Neuronal stem cell (in vitro differentiated cells): ENCODE data around the gene CINP. TPM values are rescaled to one million over a fixed set of nuclear protein-coding genes. Genes with fewer than 3 reads are reported as not detected.

Source experiments
- DNase-seq: peaks from one replicate; pipeline ENCODE4 v3.0.0-alpha.2; 2013; ENCODE audit warnings: low spot score
- H2AFZ ChIP-seq: one replicate; pipeline ENCODE4 v1.6.1; 2013; ENCODE audit warnings: mild to moderate bottlenecking, low read length, inconsistent platforms
- H2AK5ac ChIP-seq: 2 replicates; pipeline ENCODE4 v1.6.1; 2013; ENCODE audit warnings: low read depth, mild to moderate bottlenecking, inconsistent platforms, low read length, moderate library complexity, mixed read lengths
- H2BK120ac ChIP-seq: 2 replicates; pipeline ENCODE4 v1.6.1; 2013; ENCODE audit warnings: low read depth, mild to moderate bottlenecking, inconsistent platforms, low read length, moderate library complexity, mixed read lengths
- H2BK12ac ChIP-seq: one replicate; pipeline ENCODE4 v1.6.1; 2013; ENCODE audit warnings: low read length, inconsistent platforms
- H2BK15ac ChIP-seq: 2 replicates; pipeline ENCODE4 v1.6.1; 2013; ENCODE audit warnings: mild to moderate bottlenecking, low read length, inconsistent platforms, mixed read lengths
- H2BK5ac ChIP-seq: one replicate; pipeline ENCODE4 v1.6.1; 2013; ENCODE audit warnings: inconsistent platforms, mild to moderate bottlenecking, low read length, moderate library complexity
- H3K14ac ChIP-seq: one replicate; pipeline ENCODE4 v1.6.1; 2013; ENCODE audit warnings: low read length, inconsistent platforms
- H3K18ac ChIP-seq: 2 replicates; pipeline ENCODE4 v1.6.1; 2013; ENCODE audit warnings: low read length, inconsistent platforms
- H3K23ac ChIP-seq: 2 replicates; pipeline ENCODE4 v1.6.1; 2013; ENCODE audit warnings: low read depth, mild to moderate bottlenecking, mixed read lengths, low read length, inconsistent platforms; ENCODE audit not compliant: poor library complexity
- H3K27ac ChIP-seq: replicated peaks from 3 replicates; pipeline ENCODE4 v1.5.1; 2013; ENCODE audit warnings: low read length, inconsistent platforms
- H3K27me3 ChIP-seq, 3 experiments: 2 replicates each; pipeline ENCODE4 v1.6.1; 2013; ENCODE audit warnings: low read length in 3 of 3, mild to moderate bottlenecking in 2 of 3, inconsistent platforms in 1 of 3, low read depth in 1 of 3, mixed read lengths in 1 of 3, moderate library complexity in 1 of 3; ENCODE audit not compliant: control insufficient read depth in 3 of 3, insufficient read depth in 3 of 3
- H3K36me3 ChIP-seq, 2 donors: replicated peaks in 1 of 2; 2 replicates each; pipeline ENCODE4 v1.6.1; 2013; ENCODE audit warnings: low read length in 2 of 2; ENCODE audit not compliant: control insufficient read depth in 2 of 2, insufficient read depth in 2 of 2
- H3K4ac ChIP-seq: 2 replicates; pipeline ENCODE4 v1.6.1; 2013; ENCODE audit warnings: inconsistent platforms, mild to moderate bottlenecking, low read length, moderate library complexity
- H3K4me1 ChIP-seq, 2 donors: 1 replicate in 1 of 2; 2 replicates in 1 of 2; pipeline ENCODE4 v1.6.1; 2013; ENCODE audit warnings: low read length in 2 of 2, low read depth in 1 of 2; ENCODE audit not compliant: control insufficient read depth in 2 of 2, insufficient read depth in 1 of 2
- H3K4me2 ChIP-seq: one replicate; pipeline ENCODE4 v1.6.1; 2013; ENCODE audit warnings: mild to moderate bottlenecking, low read length, inconsistent platforms; ENCODE audit not compliant: insufficient read depth, poor library complexity, severe bottlenecking
- H3K4me3 ChIP-seq, 2 donors: 2 replicates each; pipeline ENCODE4 v1.5.1; 2013; ENCODE audit warnings: low read length in 2 of 2, mild to moderate bottlenecking in 2 of 2, inconsistent platforms in 1 of 2, moderate library complexity in 1 of 2
- H3K79me1 ChIP-seq: one replicate; pipeline ENCODE4 v1.6.1; 2013; ENCODE audit warnings: low read depth, mild to moderate bottlenecking, inconsistent platforms, low read length, moderate library complexity
- H3K9ac ChIP-seq: one replicate; pipeline ENCODE4 v1.6.1; 2013; ENCODE audit warnings: mild to moderate bottlenecking, low read depth, low read length, inconsistent platforms; ENCODE audit not compliant: poor library complexity
- H3K9me3 ChIP-seq, 2 donors: replicated peaks in 1 of 2; 2 replicates each; pipeline versions ENCODE3 to v1.6.1; 2013; ENCODE audit warnings: low read length in 2 of 2, mild to moderate bottlenecking in 2 of 2, inconsistent platforms in 1 of 2, low read depth in 1 of 2, mixed read lengths in 1 of 2, moderate library complexity in 1 of 2; ENCODE audit not compliant: control insufficient read depth in 2 of 2, insufficient read depth in 1 of 2
- H4K8ac ChIP-seq: one replicate; pipeline ENCODE4 v1.6.1; 2013; ENCODE audit warnings: low read depth, mild to moderate bottlenecking, inconsistent platforms, low read length, moderate library complexity
- H4K91ac ChIP-seq: one replicate; pipeline ENCODE4 v1.6.1; 2013; ENCODE audit warnings: low read length, low read depth, mild to moderate bottlenecking, inconsistent platforms; ENCODE audit not compliant: poor library complexity
- WGBS, 2 donors: extraction: QIAGEN DNeasy Blood & Tissue Kit; methylation state at CpG; one replicate each; pipeline ENCODE4 v1.1.7; 2013; ENCODE audit warnings: missing lambda C conversion rate in 2 of 2, mixed read lengths in 1 of 2; ENCODE audit not compliant: insufficient read length in 2 of 2, insufficient replicate concordance in 1 of 2; ENCODE audit errors: extremely low coverage in 2 of 2; 5-methylcytosine and 5-hydroxymethylcytosine counted together
- polyA plus RNA-seq, 2 experiments: library from polyadenylated mRNA; stranded (reverse); fragments of 200-250 nt; gene quantifications; one replicate each; pipeline ENCODE4 v1.2.3, GENCODE V29; 2013

The CINP gene
- 28.4 TPM for polyA plus RNA-seq (2013, experiment 1 of 2)
- polyA plus RNA-seq (2013, experiment 2 of 2): 26.9 TPM

DNA sequence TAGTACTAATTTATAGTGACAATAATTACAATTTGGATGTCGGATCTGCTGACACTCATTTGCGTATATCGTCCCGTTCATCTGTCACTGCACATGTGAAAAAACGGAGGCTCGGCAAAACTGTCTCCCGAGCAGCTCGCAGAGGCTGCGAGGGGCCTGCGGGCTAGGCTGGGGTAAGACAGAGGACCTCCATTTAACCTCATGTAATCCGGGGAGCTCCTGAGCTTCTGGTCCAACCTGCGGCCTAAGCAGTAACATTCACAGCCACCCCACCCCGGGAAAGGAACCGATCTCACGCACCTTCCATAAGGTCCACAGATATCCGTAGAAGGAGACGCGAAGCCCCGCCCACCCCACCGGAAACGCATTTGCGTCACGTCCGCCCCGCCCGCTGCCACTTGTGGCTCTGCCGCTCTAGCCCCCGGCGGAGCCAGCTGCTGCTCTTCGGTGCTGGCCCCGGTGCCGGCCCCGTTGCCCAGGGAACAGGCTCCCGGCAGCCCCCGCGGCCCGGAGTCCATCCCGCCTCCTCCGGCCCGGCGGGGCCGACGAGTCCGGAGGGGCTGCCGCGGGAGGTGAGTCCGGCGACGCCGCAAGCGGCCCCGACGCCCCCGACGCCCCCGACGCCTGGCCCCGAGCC lies at the start of gene CINP, which contains the start of gene TECPR2:
Gene CINP (minus strand): TSS at position 346 of the 637 bp plus-strand sequence. CDS start 39 bp downstream, at position 307.
Gene TECPR2 (plus strand): TSS at position 397 of the 637 bp plus-strand sequence. CDS start 13,781 bp downstream, outside the sequence.
- Histone ChIP-seq H3K4me3 (peak within 1 kb of the TSS; percentile 88 to 94), H3K27me3 (no peaks in the 10 kb centered on the region), H3K4me2 (peak within 1 kb of the TSS; percentile 98), H3K14ac (peak within 1 kb of the TSS; percentile 65), H3K23ac (peak within 1 kb of the TSS; percentile 16), H3K4ac (no peak within 1 kb of the TSS), H3K27ac (no peak within 1 kb of the TSS), H4K91ac (no peak within 1 kb of the TSS), H3K36me3 (peaks cover 0 to 15% of the 10 kb centered on the region in 2 donors), H3K79me1 (peaks cover 11% of the 10 kb centered on the region), H4K8ac (no peak within 1 kb of the TSS), H2BK15ac (no peak within 1 kb of the TSS), H2BK120ac (no peak within 1 kb of the TSS), H3K18ac (peak within 1 kb of the TSS; percentile 92), H3K9ac (peak within 1 kb of the TSS; percentile 87), H2BK12ac (no peak within 1 kb of the TSS), H3K4me1 (peaks cover 4 to 12% of the 10 kb centered on the region in 2 donors), H3K9me3 (no peaks in the 10 kb centered on the region), H2BK5ac (no peak within 1 kb of the TSS), H2AK5ac (no peak within 1 kb of the TSS), H2AFZ (peak within 1 kb of the TSS; percentile 98)
- WGBS, 2 donors: no CpG with 5 or more reads among the region's 58 CpGs
- DNase-seq: peak; percentile 92

DNA sequence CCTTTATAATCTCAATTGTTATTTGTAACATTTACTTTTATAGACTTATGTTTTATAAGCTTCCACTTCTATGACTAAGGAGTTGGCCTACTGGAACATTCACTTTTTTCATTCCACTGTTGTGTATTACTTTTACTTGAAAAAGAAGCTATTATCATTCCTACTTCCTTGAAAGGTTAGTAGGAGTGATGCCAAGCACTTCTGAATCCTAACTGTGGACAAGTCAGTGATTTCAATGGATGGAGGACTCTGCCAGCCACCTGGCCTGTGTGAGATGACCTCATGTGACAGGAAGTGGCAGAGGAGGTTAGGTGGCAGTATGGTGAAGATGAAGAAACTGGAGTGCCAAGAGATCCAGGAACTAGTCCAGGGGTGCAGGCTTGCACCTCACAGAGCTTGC lies 46.0 kb upstream of the CINP start:
- no peaks in the 10 kb centered on the region for H3K79me1 ChIP-seq
- H3K27ac ChIP-seq: no peak overlapping the region
- H3K23ac ChIP-seq: no peak overlapping the region
- no peak for DNase-seq
- H3K9ac ChIP-seq: no peak overlapping the region
- H2AFZ ChIP-seq: no peak overlapping the region
- no peak overlapping the region for H2BK120ac ChIP-seq
- no peak overlapping the region for H3K4ac ChIP-seq
- H3K14ac ChIP-seq: no peak overlapping the region
- no peaks in the 10 kb centered on the region for H3K27me3 ChIP-seq
- no peaks in the 10 kb centered on the region for H3K4me1 ChIP-seq
- H3K36me3 ChIP-seq: peaks cover 4 to 26% of the 10 kb centered on the region in 2 donors
- H3K9me3 ChIP-seq: no peaks in the 10 kb centered on the region
- no peak overlapping the region for H3K4me2 ChIP-seq
- no peak overlapping the region for H2BK5ac ChIP-seq
- H2BK12ac ChIP-seq: no peak overlapping the region
- no peak overlapping the region for H4K8ac ChIP-seq
- H4K91ac ChIP-seq: no peak overlapping the region
- H2AK5ac ChIP-seq: no peak overlapping the region
- no peak overlapping the region for H3K18ac ChIP-seq
- no peak overlapping the region for H3K4me3 ChIP-seq
- H2BK15ac ChIP-seq: no peak overlapping the region

DNA sequence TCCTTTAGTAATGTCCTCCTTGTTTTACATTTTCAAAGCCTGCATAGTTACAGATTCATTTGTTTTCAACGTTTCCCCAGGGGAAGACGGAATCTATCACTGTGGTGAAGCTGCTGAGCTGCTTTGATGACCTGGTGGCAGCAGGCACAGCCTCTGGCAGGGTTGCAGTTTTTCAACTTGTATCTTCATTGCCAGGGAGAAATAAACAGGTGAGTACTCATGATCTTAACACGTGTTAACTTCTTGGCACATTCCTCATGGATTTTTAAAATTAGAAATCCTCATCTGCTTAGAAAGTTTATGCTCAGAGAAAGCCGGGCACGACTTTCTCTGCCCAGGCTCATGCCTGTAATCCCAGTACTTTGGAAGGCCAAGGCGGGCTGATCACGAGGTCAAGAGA lies 44.6 kb upstream of the CINP start:
- H3K9ac ChIP-seq: no peak overlapping the region
- no peak overlapping the region for H3K23ac ChIP-seq
- H2BK12ac ChIP-seq: no peak overlapping the region
- H2BK15ac ChIP-seq: no peak overlapping the region
- no peak for DNase-seq
- H3K79me1 ChIP-seq: no peaks in the 10 kb centered on the region
- H3K27ac ChIP-seq: no peak overlapping the region
- no peaks in the 10 kb centered on the region for H3K4me1 ChIP-seq
- no peak overlapping the region for H2BK5ac ChIP-seq
- no peak overlapping the region for H3K4me3 ChIP-seq
- H3K4me2 ChIP-seq: no peak overlapping the region
- no peak overlapping the region for H4K91ac ChIP-seq
- no peak overlapping the region for H2BK120ac ChIP-seq
- no peak overlapping the region for H4K8ac ChIP-seq
- H3K36me3 ChIP-seq: peaks cover 4 to 26% of the 10 kb centered on the region in 2 donors
- H3K27me3 ChIP-seq: no peaks in the 10 kb centered on the region
- no peak overlapping the region for H3K14ac ChIP-seq
- no CpG with 5 or more reads among the region's 7 CpGs for WGBS, 2 donors
- H2AK5ac ChIP-seq: no peak overlapping the region
- H3K4ac ChIP-seq: no peak overlapping the region
- peaks cover 0 to 6% of the 10 kb centered on the region in 2 donors for H3K9me3 ChIP-seq
- no peak overlapping the region for H2AFZ ChIP-seq
- H3K18ac ChIP-seq: no peak overlapping the region

DNA sequence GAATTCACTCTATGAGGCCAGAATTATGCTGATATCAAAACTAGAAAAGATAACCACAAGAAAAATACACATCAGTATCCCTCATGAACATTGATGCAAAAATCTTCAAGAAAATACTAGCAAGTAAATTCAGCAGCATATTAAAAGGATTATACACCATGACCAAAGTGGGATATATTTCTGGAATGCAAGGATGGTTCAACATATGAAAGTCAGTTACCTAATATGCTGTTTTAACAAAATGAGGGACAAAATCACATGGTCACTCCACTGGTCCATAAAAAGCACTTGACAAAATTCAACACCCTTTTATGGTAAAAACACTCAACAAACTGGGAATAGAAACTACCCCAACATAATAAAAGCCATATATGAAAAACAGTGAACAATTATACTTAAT lies 40.3 kb upstream of the CINP start:
- Histone ChIP-seq H3K18ac (no peak overlapping the region), H3K14ac (no peak overlapping the region), H3K9ac (no peak overlapping the region), H3K4me3 (no peak overlapping the region), H3K4ac (no peak overlapping the region), H3K23ac (no peak overlapping the region), H3K9me3 (peaks cover 0 to 27% of the 10 kb centered on the region in 2 donors), H4K91ac (no peak overlapping the region), H3K79me1 (no peaks in the 10 kb centered on the region), H2BK15ac (no peak overlapping the region), H3K36me3 (peaks cover 4% of the 10 kb centered on the region in 2 donors), H3K4me2 (no peak overlapping the region), H2BK120ac (no peak overlapping the region), H2BK12ac (no peak overlapping the region), H4K8ac (no peak overlapping the region), H3K27ac (no peak overlapping the region), H2AK5ac (no peak overlapping the region), H3K4me1 (no peaks in the 10 kb centered on the region), H2AFZ (no peak overlapping the region), H3K27me3 (no peaks in the 10 kb centered on the region), H2BK5ac (no peak overlapping the region)
- no peak for DNase-seq
